ENCODE data around the gene TCAP. TPM values are rescaled to one million over a fixed set of nuclear protein-coding genes. Genes with fewer than 3 reads are reported as not detected.
A peak's percentile ranks its signal among the peaks of the same experiment; 100 is the strongest.

Gene TCAP
- total RNA-seq, 1 donor from 2014 or later, result 0.19 TPM

DNA sequence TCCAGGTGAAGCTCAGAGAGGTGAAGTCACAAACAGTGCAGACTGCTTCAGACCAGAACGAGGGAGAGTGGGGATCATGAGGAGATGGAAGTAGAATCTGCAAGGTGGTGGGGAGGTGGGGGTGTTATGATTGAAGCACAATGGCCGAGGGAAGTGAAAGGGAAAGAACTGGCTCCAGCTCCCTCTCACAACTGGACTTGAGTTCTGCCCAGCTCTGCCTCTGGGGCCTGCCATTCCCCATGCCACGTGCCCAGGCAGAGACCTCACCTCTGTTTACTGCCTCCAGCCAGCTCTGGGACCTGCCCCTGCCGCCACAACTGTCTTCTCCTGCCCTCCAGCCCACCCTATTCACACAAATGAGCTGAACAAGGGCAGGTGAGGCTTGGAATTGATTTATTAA, 5.6 kb downstream of the TCAP start:
- Histone ChIP-seq H3K4me3 (no peak overlapping the region), H3K4me1 (peaks cover 17% of the 10 kb centered on the region), H3F3A (ENCODE audit: low read depth) (peaks cover 17% of the 10 kb centered on the region), H4K20me1 (ENCODE audit: low read depth) (peaks cover 8% of the 10 kb centered on the region), H3K79me2 (ENCODE audit: low read depth) (no peaks in the 10 kb centered on the region), H2AFZ (replicated peaks) (no peak overlapping the region), H3K9me3 (ENCODE audit: low read depth) (no peaks in the 10 kb centered on the region), H3K4me2 (no peak overlapping the region), H3K9ac (no peak overlapping the region), H3K27me3 (peaks cover 59% of the 10 kb centered on the region), H3K27ac (no peak overlapping the region), H3K36me3 (no peaks in the 10 kb centered on the region)
- Mint-ChIP-seq H3K36me3 (no peaks in the 10 kb centered on the region), H3K27ac (no peak overlapping the region), H3K4me1 (peaks cover 11% of the 10 kb centered on the region), H3K9me3 (no peaks in the 10 kb centered on the region), H3K4me3 (no peak overlapping the region), H3K27me3 (ENCODE audit: insufficient read depth, low read depth) (peaks cover 27% of the 10 kb centered on the region)
- TF ChIP-seq EZH2phosphoT487 (IDR thresholded peaks at IDR 0.05), result no peak
- TF ChIP-seq EZH2 (IDR thresholded peaks at IDR 0.05), result no peak
- TF ChIP-seq, protein P1, sequence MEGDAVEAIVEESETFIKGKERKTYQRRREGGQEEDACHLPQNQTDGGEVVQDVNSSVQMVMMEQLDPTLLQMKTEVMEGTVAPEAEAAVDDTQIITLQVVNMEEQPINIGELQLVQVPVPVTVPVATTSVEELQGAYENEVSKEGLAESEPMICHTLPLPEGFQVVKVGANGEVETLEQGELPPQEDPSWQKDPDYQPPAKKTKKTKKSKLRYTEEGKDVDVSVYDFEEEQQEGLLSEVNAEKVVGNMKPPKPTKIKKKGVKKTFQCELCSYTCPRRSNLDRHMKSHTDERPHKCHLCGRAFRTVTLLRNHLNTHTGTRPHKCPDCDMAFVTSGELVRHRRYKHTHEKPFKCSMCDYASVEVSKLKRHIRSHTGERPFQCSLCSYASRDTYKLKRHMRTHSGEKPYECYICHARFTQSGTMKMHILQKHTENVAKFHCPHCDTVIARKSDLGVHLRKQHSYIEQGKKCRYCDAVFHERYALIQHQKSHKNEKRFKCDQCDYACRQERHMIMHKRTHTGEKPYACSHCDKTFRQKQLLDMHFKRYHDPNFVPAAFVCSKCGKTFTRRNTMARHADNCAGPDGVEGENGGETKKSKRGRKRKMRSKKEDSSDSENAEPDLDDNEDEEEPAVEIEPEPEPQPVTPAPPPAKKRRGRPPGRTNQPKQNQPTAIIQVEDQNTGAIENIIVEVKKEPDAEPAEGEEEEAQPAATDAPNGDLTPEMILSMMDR (IDR thresholded peaks at IDR 0.05), result no peak
- DNase-seq (ENCODE audit: low spot score), result no peak

DNA sequence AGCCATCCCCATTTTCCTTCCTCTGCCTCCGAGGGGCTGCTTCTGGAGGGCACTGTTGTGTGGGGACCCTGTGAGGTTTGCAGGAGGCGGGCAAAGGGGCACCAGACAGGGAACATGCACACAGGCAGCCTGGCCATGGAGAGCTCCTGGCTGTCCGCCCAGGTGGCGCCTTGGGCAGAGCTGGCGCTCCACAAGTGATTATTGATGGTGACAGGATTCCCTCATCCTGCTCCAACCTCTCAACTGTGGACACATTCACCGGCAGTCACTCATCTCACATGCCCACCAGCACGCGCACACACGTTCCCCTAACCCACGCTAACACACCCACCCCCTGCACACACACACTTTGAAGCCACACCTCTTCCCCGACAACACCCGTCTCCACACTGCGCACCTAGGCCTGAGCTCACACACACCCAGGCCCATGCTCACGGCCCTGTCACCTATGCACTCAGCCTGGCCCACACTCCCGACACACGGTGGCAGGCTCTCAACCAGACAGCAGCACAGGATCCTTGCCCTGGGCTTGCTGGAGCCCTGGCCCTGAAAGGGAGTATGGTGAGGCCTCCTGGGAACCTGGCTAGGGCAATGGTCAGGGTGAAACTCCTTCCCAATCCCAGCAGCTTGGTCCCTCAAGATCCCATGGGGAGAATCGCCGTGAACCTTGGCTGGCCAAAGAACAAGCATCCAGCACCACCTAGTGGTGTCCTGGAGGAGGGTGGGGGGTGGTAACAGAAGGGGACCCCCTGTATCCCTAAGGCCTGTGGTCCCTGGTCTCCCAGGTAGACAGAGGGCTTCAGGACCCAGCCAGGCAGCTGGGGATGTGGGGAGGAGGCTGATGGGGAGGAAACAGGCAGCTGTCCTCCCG, 6.7 kb downstream of the TCAP start:
- no peak overlapping the region for H2AFZ ChIP-seq (replicated peaks)
- peaks cover 8% of the 10 kb centered on the region for H3K4me1 Mint-ChIP-seq

GRCh38 chr17:39672522-39673334, 7.6 kb downstream of the TCAP start:
- H3K36me3 ChIP-seq, result no peaks in the 10 kb centered on the region
- Mint-ChIP-seq H3K4me1 (peaks cover 6% of the 10 kb centered on the region), H3K9me3 (no peaks in the 10 kb centered on the region), H3K27me3 (ENCODE audit: insufficient read depth, low read depth) (peaks cover 19% of the 10 kb centered on the region), H3K36me3 (no peaks in the 10 kb centered on the region), H3K4me3 (peak overlapping the region; percentile 31), H3K27ac (no peak overlapping the region)
- H3K27ac ChIP-seq, result no peak overlapping the region
- no peak overlapping the region for H3K9ac ChIP-seq
- H3K4me3 ChIP-seq, result no peak overlapping the region
- H2AFZ ChIP-seq (replicated peaks), result no peak overlapping the region
- peaks cover 10% of the 10 kb centered on the region for H3F3A ChIP-seq (ENCODE audit: low read depth)
- no peak for DNase-seq (ENCODE audit: low spot score)
- H3K4me1 ChIP-seq, result peaks cover 6% of the 10 kb centered on the region
- no peaks in the 10 kb centered on the region for H3K79me2 ChIP-seq (ENCODE audit: low read depth)
- no peaks in the 10 kb centered on the region for H4K20me1 ChIP-seq (ENCODE audit: low read depth)
- no peaks in the 10 kb centered on the region for H3K9me3 ChIP-seq (ENCODE audit: low read depth)
- H3K27me3 ChIP-seq, result peaks cover 39% of the 10 kb centered on the region
- no peak overlapping the region for H3K4me2 ChIP-seq
- TF ChIP-seq EZH2 (IDR thresholded peaks at IDR 0.05) (no peak), EZH2phosphoT487 (IDR thresholded peaks at IDR 0.05) (no peak)
- TF ChIP-seq, protein P1 (IDR thresholded peaks at IDR 0.05), result no peak

More for the DNA sequence above, 6.7 kb downstream of the TCAP start:
- H3K79me2 ChIP-seq (ENCODE audit: low read depth), result no peaks in the 10 kb centered on the region
- Mint-ChIP-seq H3K36me3 (no peaks in the 10 kb centered on the region), H3K4me3 (peak overlapping the region; percentile 46), H3K27ac (peak overlapping the region; percentile 33), H3K9me3 (no peaks in the 10 kb centered on the region), H3K27me3 (ENCODE audit: insufficient read depth, low read depth) (peaks cover 22% of the 10 kb centered on the region)
- DNase-seq (ENCODE audit: low spot score), result peak; percentile 79
- no peak overlapping the region for H3K27ac ChIP-seq
- H3K9ac ChIP-seq, result no peak overlapping the region
- H3K4me2 ChIP-seq, result no peak overlapping the region
- peaks cover 47% of the 10 kb centered on the region for H3K27me3 ChIP-seq
- H3K4me3 ChIP-seq, result no peak overlapping the region
- H4K20me1 ChIP-seq (ENCODE audit: low read depth), result no peaks in the 10 kb centered on the region
- H3K9me3 ChIP-seq (ENCODE audit: low read depth), result no peaks in the 10 kb centered on the region
- H3K4me1 ChIP-seq, result peaks cover 9% of the 10 kb centered on the region
- TF ChIP-seq, protein P1 (IDR thresholded peaks at IDR 0.05), result peak; percentile 74
- TF ChIP-seq EZH2 (IDR thresholded peaks at IDR 0.05), result no peak
- H3K36me3 ChIP-seq, result no peaks in the 10 kb centered on the region
- H3F3A ChIP-seq (ENCODE audit: low read depth), result peaks cover 14% of the 10 kb centered on the region

Measured in neural progenitor cell (in vitro differentiated cells).